Hepatocyte (in vitro differentiated cells): ENCODE results near the gene SLC6A8.

Source experiments
- EZH2 ChIP-seq: fragments of 200-600 bp; sonication (generic); IDR thresholded peaks from 2 replicates; pipeline ENCODE4 v1.6.1; 2016; ENCODE audit warnings: antibody characterized with exemption, mild to moderate bottlenecking, borderline replicate concordance
- EZH2phosphoT487 ChIP-seq: fragments of 200-600 bp; sonication (generic); IDR thresholded peaks from one replicate; pipeline ENCODE4 v1.6.1; 2018; ENCODE audit warnings: antibody characterized with exemption, mild to moderate bottlenecking, low read depth, moderate library complexity; ENCODE audit not compliant: unreplicated experiment, severe bottlenecking
- TF ChIP-seq, protein P1 (sequence below): fragments of 200-600 bp; sonication (generic); IDR thresholded peaks from 2 replicates; pipeline ENCODE4 v1.5.1; 2016; ENCODE audit warnings: antibody characterized with exemption, mild to moderate bottlenecking; ENCODE audit not compliant: poor library complexity

DNA sequence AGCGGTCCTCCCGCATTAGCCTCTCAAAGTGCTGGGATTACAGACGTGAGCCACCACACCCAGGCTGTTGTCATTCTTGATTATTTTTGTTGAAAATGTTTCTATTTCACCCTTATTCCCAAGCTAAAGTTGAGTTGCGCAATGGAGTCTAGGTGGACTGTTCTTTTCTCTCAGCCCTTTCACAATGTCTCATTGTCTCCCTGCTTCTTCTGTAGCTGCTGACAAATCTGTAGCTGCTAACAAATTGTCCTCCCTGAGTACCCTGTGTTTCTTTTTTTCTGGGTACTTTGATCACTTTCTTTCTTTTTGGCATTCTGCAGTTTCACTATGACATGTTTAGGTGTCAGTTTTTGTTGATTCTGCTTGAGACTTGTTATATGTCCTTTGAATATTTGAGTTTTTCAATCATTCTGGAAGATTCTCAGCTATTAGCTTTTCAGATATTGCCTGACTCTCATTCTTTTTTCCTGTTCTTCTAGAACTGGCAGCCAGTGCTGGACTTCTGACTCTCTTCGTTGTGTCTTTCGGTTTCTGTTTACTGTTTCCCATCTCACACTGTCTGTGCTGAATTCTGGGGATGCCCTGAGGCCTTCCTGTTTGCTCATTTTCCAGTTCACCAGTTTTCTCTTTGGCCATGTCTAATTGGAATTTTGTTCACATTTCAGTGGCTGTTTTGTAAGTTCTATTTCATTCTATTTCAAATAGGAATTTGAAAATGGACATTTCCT, 43.6 kb downstream of the SLC6A8 start:
- TF ChIP-seq, protein P1, sequence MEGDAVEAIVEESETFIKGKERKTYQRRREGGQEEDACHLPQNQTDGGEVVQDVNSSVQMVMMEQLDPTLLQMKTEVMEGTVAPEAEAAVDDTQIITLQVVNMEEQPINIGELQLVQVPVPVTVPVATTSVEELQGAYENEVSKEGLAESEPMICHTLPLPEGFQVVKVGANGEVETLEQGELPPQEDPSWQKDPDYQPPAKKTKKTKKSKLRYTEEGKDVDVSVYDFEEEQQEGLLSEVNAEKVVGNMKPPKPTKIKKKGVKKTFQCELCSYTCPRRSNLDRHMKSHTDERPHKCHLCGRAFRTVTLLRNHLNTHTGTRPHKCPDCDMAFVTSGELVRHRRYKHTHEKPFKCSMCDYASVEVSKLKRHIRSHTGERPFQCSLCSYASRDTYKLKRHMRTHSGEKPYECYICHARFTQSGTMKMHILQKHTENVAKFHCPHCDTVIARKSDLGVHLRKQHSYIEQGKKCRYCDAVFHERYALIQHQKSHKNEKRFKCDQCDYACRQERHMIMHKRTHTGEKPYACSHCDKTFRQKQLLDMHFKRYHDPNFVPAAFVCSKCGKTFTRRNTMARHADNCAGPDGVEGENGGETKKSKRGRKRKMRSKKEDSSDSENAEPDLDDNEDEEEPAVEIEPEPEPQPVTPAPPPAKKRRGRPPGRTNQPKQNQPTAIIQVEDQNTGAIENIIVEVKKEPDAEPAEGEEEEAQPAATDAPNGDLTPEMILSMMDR, result no peak
- no peak for TF ChIP-seq EZH2phosphoT487
- no peak for TF ChIP-seq EZH2
